ENCODE measurements around the gene TMEM117.
"Not testable (repeated sequence)": the region's sequence is repeated elsewhere in the genome, so short reads cannot be mapped to it uniquely, and the experiment has no call there.

TMEM117 gene

GRCh38 chr12:44026926-44027325 is 191.0 kb downstream of the TMEM117 start:
- not testable (repeated sequence) for H3K4me3 Mint-ChIP-seq; H3K36me3 Mint-ChIP-seq (ENCODE audit: low read depth); DNase-seq; H3K27ac Mint-ChIP-seq; H3K27me3 Mint-ChIP-seq; H3K9me3 Mint-ChIP-seq; H3K4me1 Mint-ChIP-seq (ENCODE audit: low read depth)

GRCh38 chr12:44029194-44029593 is 193.3 kb downstream of the TMEM117 start:
- no peaks in the 10 kb centered on the region for H3K4me1 Mint-ChIP-seq (ENCODE audit: low read depth)
- H3K27ac Mint-ChIP-seq = no peak overlapping the region

GRCh38 chr12:44031472-44032185 is 195.7 kb downstream of the TMEM117 start:
- H3K9me3 Mint-ChIP-seq = peaks cover 4% of the 10 kb centered on the region
- H3K4me3 Mint-ChIP-seq = no peak overlapping the region
- no peak overlapping the region for H3K27ac Mint-ChIP-seq
- no peaks in the 10 kb centered on the region for H3K27me3 Mint-ChIP-seq
- H3K4me1 Mint-ChIP-seq (ENCODE audit: low read depth) = no peaks in the 10 kb centered on the region
- H3K36me3 Mint-ChIP-seq (ENCODE audit: low read depth) = peaks cover 10% of the 10 kb centered on the region
- DNase-seq = no peak

More at GRCh38 chr12:44029194-44029593, 193.3 kb downstream of the TMEM117 start:
- no peak overlapping the region for H3K4me3 Mint-ChIP-seq
- DNase-seq = no peak
- peaks cover 4% of the 10 kb centered on the region for H3K9me3 Mint-ChIP-seq
- H3K36me3 Mint-ChIP-seq (ENCODE audit: low read depth) = peaks cover 10% of the 10 kb centered on the region
- no peaks in the 10 kb centered on the region for H3K27me3 Mint-ChIP-seq

GRCh38 chr12:44034906-44035305 is 199.0 kb downstream of the TMEM117 start:
- no peaks in the 10 kb centered on the region for H3K27me3 Mint-ChIP-seq
- DNase-seq = no peak
- peaks cover 4% of the 10 kb centered on the region for H3K9me3 Mint-ChIP-seq
- peaks cover 10% of the 10 kb centered on the region for H3K36me3 Mint-ChIP-seq (ENCODE audit: low read depth)
- H3K4me3 Mint-ChIP-seq = no peak overlapping the region
- no peaks in the 10 kb centered on the region for H3K4me1 Mint-ChIP-seq (ENCODE audit: low read depth)
- H3K27ac Mint-ChIP-seq = no peak overlapping the region

- no peaks in the 10 kb centered on the region for H3K9me3 Mint-ChIP-seq
- no peaks in the 10 kb centered on the region for H3K4me1 Mint-ChIP-seq (ENCODE audit: low read depth)
- no peaks in the 10 kb centered on the region for H3K27me3 Mint-ChIP-seq
- H3K27ac Mint-ChIP-seq = no peak overlapping the region
- peaks cover 7% of the 10 kb centered on the region for H3K36me3 Mint-ChIP-seq (ENCODE audit: low read depth)
- no peak for DNase-seq
- H3K4me3 Mint-ChIP-seq = no peak overlapping the region
These were observed 201.1 kb downstream of the TMEM117 start for GRCh38 chr12:44036875-44037443.

GRCh38 chr12:44038411-44038810 is 202.5 kb downstream of the TMEM117 start:
- Mint-ChIP-seq H3K27me3 (no peaks in the 10 kb centered on the region), H3K36me3 (ENCODE audit: low read depth) (no peaks in the 10 kb centered on the region), H3K27ac (no peak overlapping the region), H3K4me1 (ENCODE audit: low read depth) (no peaks in the 10 kb centered on the region), H3K9me3 (no peaks in the 10 kb centered on the region), H3K4me3 (no peak overlapping the region)
- no peak for DNase-seq

- H3K4me1 Mint-ChIP-seq (ENCODE audit: low read depth); H3K4me3 Mint-ChIP-seq; DNase-seq; H3K9me3 Mint-ChIP-seq; H3K27me3 Mint-ChIP-seq; H3K36me3 Mint-ChIP-seq (ENCODE audit: low read depth); H3K27ac Mint-ChIP-seq: not testable (repeated sequence)
These were observed 208.6 kb downstream of the TMEM117 start for GRCh38 chr12:44044491-44044890.

- H3K36me3 Mint-ChIP-seq (ENCODE audit: low read depth) = no peaks in the 10 kb centered on the region
- no peaks in the 10 kb centered on the region for H3K27me3 Mint-ChIP-seq
- no peak overlapping the region for H3K27ac Mint-ChIP-seq
- no peaks in the 10 kb centered on the region for H3K4me1 Mint-ChIP-seq (ENCODE audit: low read depth)
- no peak overlapping the region for H3K4me3 Mint-ChIP-seq
- no peaks in the 10 kb centered on the region for H3K9me3 Mint-ChIP-seq
- no peak for DNase-seq
These were observed 211.0 kb downstream of the TMEM117 start for GRCh38 chr12:44046732-44047417.

- H3K9me3 Mint-ChIP-seq = no peaks in the 10 kb centered on the region
- H3K27ac Mint-ChIP-seq = no peak overlapping the region
- no peaks in the 10 kb centered on the region for H3K36me3 Mint-ChIP-seq (ENCODE audit: low read depth)
- DNase-seq = no peak
- no peaks in the 10 kb centered on the region for H3K27me3 Mint-ChIP-seq
- no peak overlapping the region for H3K4me3 Mint-ChIP-seq
- H3K4me1 Mint-ChIP-seq (ENCODE audit: low read depth) = no peaks in the 10 kb centered on the region
These were observed 216.7 kb downstream of the TMEM117 start for GRCh38 chr12:44052554-44052953.

GRCh38 chr12:44053549-44054127 is 217.8 kb downstream of the TMEM117 start:
- Mint-ChIP-seq H3K27me3 (no peaks in the 10 kb centered on the region), H3K36me3 (ENCODE audit: low read depth) (no peaks in the 10 kb centered on the region), H3K9me3 (no peaks in the 10 kb centered on the region), H3K4me1 (ENCODE audit: low read depth) (no peaks in the 10 kb centered on the region), H3K27ac (no peak overlapping the region), H3K4me3 (no peak overlapping the region)
- no peak for DNase-seq

GRCh38 chr12:44054281-44054680 is 218.4 kb downstream of the TMEM117 start:
- no peaks in the 10 kb centered on the region for H3K36me3 Mint-ChIP-seq (ENCODE audit: low read depth)
- H3K4me3 Mint-ChIP-seq = no peak overlapping the region
- no peaks in the 10 kb centered on the region for H3K9me3 Mint-ChIP-seq
- no peak overlapping the region for H3K27ac Mint-ChIP-seq
- no peaks in the 10 kb centered on the region for H3K27me3 Mint-ChIP-seq
- no peaks in the 10 kb centered on the region for H3K4me1 Mint-ChIP-seq (ENCODE audit: low read depth)
- DNase-seq = no peak

GRCh38 chr12:44058366-44058765 is 222.5 kb downstream of the TMEM117 start:
- no peak for DNase-seq
- H3K9me3 Mint-ChIP-seq = no peaks in the 10 kb centered on the region
- H3K4me1 Mint-ChIP-seq (ENCODE audit: low read depth) = no peaks in the 10 kb centered on the region

GRCh38 chr12:44059476-44059875 is 223.6 kb downstream of the TMEM117 start:
- DNase-seq = no peak
- Mint-ChIP-seq H3K36me3 (ENCODE audit: low read depth) (no peaks in the 10 kb centered on the region), H3K27ac (no peak overlapping the region), H3K27me3 (no peaks in the 10 kb centered on the region), H3K4me1 (ENCODE audit: low read depth) (no peaks in the 10 kb centered on the region), H3K9me3 (no peaks in the 10 kb centered on the region), H3K4me3 (no peak overlapping the region)

More at GRCh38 chr12:44058366-44058765, 222.5 kb downstream of the TMEM117 start:
- Mint-ChIP-seq H3K4me3 (no peak overlapping the region), H3K36me3 (ENCODE audit: low read depth) (no peaks in the 10 kb centered on the region), H3K27me3 (no peaks in the 10 kb centered on the region), H3K27ac (no peak overlapping the region)

GRCh38 chr12:44063671-44064070 is 227.8 kb downstream of the TMEM117 start:
- no peaks in the 10 kb centered on the region for H3K4me1 Mint-ChIP-seq (ENCODE audit: low read depth)
- no peaks in the 10 kb centered on the region for H3K27me3 Mint-ChIP-seq
- no peak overlapping the region for H3K27ac Mint-ChIP-seq
- H3K9me3 Mint-ChIP-seq = no peaks in the 10 kb centered on the region
- no peaks in the 10 kb centered on the region for H3K36me3 Mint-ChIP-seq (ENCODE audit: low read depth)
- no peak for DNase-seq
- no peak overlapping the region for H3K4me3 Mint-ChIP-seq

GRCh38 chr12:44076871-44077270 is 241.0 kb downstream of the TMEM117 start:
- DNase-seq = no peak
- Mint-ChIP-seq H3K4me3 (no peak overlapping the region), H3K27me3 (no peaks in the 10 kb centered on the region), H3K36me3 (ENCODE audit: low read depth) (no peaks in the 10 kb centered on the region), H3K9me3 (no peaks in the 10 kb centered on the region), H3K4me1 (ENCODE audit: low read depth) (no peaks in the 10 kb centered on the region), H3K27ac (no peak overlapping the region)
